Endodermal cell (in vitro differentiated cells): Measurements from ENCODE around the gene ADAMTS2. TPM values are rescaled to one million over a fixed set of nuclear protein-coding genes. Genes with fewer than 3 reads are reported as not detected.
A peak's percentile ranks its signal among the peaks of the same experiment; 100 is the strongest.

Experiments
- DNase-seq: peaks from one replicate; pipeline ENCODE4 v3.0.0-alpha.2; 2017
- H3K27ac ChIP-seq: 2 replicates; pipeline ENCODE4 v1.5.1; 2013; ENCODE audit warnings: mild to moderate bottlenecking, low read depth, low read length, moderate library complexity
- H3K27me3 ChIP-seq: 2 replicates; pipeline ENCODE4 v1.6.1; 2013; ENCODE audit warnings: mild to moderate bottlenecking, low read length, moderate library complexity; ENCODE audit not compliant: insufficient read depth, control insufficient read depth, poor library complexity, severe bottlenecking
- H3K36me3 ChIP-seq: 2 replicates; pipeline ENCODE4 v1.7.0; 2013; ENCODE audit warnings: mild to moderate bottlenecking, low read length, moderate library complexity; ENCODE audit not compliant: control insufficient read depth, insufficient read depth
- H3K4me1 ChIP-seq: one replicate; pipeline ENCODE4 v1.7.0; 2013; ENCODE audit warnings: low read length; ENCODE audit not compliant: control insufficient read depth, insufficient read depth
- H3K4me3 ChIP-seq: 2 replicates; pipeline ENCODE4 v1.5.1; 2013; ENCODE audit warnings: mild to moderate bottlenecking, low read length, moderate library complexity
- H3K9ac ChIP-seq: 2 replicates; pipeline ENCODE4 v1.6.1; 2013; ENCODE audit warnings: mild to moderate bottlenecking, low read length, moderate library complexity; ENCODE audit not compliant: poor library complexity, severe bottlenecking; ENCODE audit errors: extremely low read depth
- H3K9me3 ChIP-seq: 2 replicates; pipeline ENCODE4 v1.6.1; 2013; ENCODE audit warnings: mild to moderate bottlenecking, low read length, moderate library complexity; ENCODE audit not compliant: control insufficient read depth
- H3K27ac Mint-ChIP-seq: 2 replicates; pipeline ENCODE4 v1.8.0; 2020; ENCODE audit warnings: mixed read lengths
- H3K27me3 Mint-ChIP-seq: 2 replicates; pipeline ENCODE4 v1.8.0; 2021; ENCODE audit warnings: mild to moderate bottlenecking, mixed read lengths; ENCODE audit not compliant: insufficient read depth
- H3K36me3 Mint-ChIP-seq: 2 replicates; pipeline ENCODE4 v1.8.0; 2020; ENCODE audit warnings: low read depth, mixed read lengths
- H3K4me1 Mint-ChIP-seq: 2 replicates; pipeline ENCODE4 v1.8.0; 2020; ENCODE audit warnings: mixed read lengths
- H3K4me3 Mint-ChIP-seq: 2 replicates; pipeline ENCODE4 v1.8.0; 2020; ENCODE audit warnings: mild to moderate bottlenecking, moderate library complexity, mixed read lengths
- H3K9me3 Mint-ChIP-seq: 2 replicates; pipeline ENCODE4 v1.8.0; 2020; ENCODE audit warnings: mild to moderate bottlenecking, mixed read lengths
- CTCF ChIP-seq: fragments of 200-600 bp; sonication (generic); conservative IDR thresholded peaks from 2 replicates; pipeline ENCODE4 v1.5.0; 2021; ENCODE audit warnings: antibody characterized with exemption, mild to moderate bottlenecking
- WGBS, 2 experiments: methylation state at CpG; one replicate each; pipeline versions ENCODE4 v1.1.5 to v1.1.7; 2013; ENCODE audit warnings: missing lambda C conversion rate in 2 of 2, mixed read lengths in 1 of 2; ENCODE audit not compliant: insufficient coverage in 1 of 2, insufficient read length in 1 of 2; 5-methylcytosine and 5-hydroxymethylcytosine counted together
- total RNA-seq, 2 donors: library from RNA; stranded (reverse); fragmentation: NEBNext Ultra II Directional in 1 of 2; extraction: Animal tissue kit (Norgen Biotek cat#: 25700) in 1 of 2; gene quantifications; 2 replicates in 1 of 2; 3 replicates in 1 of 2; pipeline ENCODE4 v1.2.1, GENCODE V29; 2021

The ADAMTS2 gene
- total RNA-seq, 2 donors from 2014 or later: 1.2 to 2.6 TPM

DNA sequence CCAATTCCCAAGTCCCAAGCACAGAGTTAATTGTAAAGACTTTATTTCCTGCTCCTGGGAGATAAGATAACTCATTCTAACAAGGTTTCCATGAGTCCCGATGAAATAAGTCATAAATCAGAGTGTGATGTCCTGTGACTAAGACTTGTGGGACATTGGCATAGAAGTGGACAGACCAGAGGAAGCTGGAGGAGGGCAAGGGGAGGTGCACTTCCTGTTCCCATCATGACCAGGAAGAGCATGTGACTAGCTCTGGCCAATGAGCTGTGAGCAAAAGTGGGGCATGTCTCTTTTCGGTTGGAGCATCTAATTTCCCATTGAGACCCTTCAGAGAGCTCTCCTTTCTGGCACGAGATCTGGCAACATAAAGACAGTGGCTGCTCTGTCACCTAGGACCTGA is 184.7 kb downstream of the ADAMTS2 start:
- no peaks in the 10 kb centered on the region for H3K27me3 ChIP-seq
- H3K36me3 Mint-ChIP-seq: no peaks in the 10 kb centered on the region
- no peak overlapping the region for H3K9ac ChIP-seq
- H3K9me3 ChIP-seq: no peaks in the 10 kb centered on the region
- TF ChIP-seq CTCF: no peak
- no peak for DNase-seq
- H3K36me3 ChIP-seq: no peaks in the 10 kb centered on the region
- no peak overlapping the region for H3K27ac ChIP-seq
- WGBS, 2 experiments: 91 to 94% methylated on average over 3 of the region's 3 CpGs
- no peaks in the 10 kb centered on the region for H3K4me1 ChIP-seq
- H3K27me3 Mint-ChIP-seq: no peaks in the 10 kb centered on the region
- H3K9me3 Mint-ChIP-seq: peaks cover 23% of the 10 kb centered on the region
- H3K4me3 ChIP-seq: no peak overlapping the region
- no peaks in the 10 kb centered on the region for H3K4me1 Mint-ChIP-seq
- no peak overlapping the region for H3K27ac Mint-ChIP-seq
- H3K4me3 Mint-ChIP-seq: no peak overlapping the region

DNA sequence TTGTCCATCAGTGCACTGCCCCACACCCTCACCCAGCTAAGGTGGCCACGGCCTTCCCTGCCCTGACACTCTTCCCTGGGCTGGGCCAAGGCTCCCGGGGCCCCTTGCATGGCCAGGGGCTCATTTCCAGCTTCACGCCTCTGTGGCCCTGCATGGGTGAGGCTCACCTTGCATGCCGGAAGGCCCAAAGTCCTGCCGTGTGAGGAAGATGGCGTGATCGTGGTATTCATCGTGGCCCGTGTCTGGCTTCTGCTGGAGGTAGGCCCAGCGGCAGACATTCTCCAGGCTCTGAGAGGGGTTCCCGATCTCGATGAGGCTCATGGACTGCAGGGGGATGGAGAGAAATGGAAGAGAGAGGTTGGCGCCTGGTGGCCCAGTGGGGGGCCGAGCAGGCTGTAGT is 186.7 kb downstream of the ADAMTS2 start:
- Histone ChIP-seq H3K9me3 (no peaks in the 10 kb centered on the region), H3K27ac (no peak overlapping the region), H3K9ac (no peak overlapping the region), H3K4me3 (no peak overlapping the region), H3K4me1 (no peaks in the 10 kb centered on the region), H3K27me3 (no peaks in the 10 kb centered on the region), H3K36me3 (no peaks in the 10 kb centered on the region)
- H3K9me3 Mint-ChIP-seq: peaks cover 23% of the 10 kb centered on the region
- H3K27ac Mint-ChIP-seq: no peak overlapping the region
- H3K27me3 Mint-ChIP-seq: no peaks in the 10 kb centered on the region
- no peak overlapping the region for H3K4me3 Mint-ChIP-seq
- no peaks in the 10 kb centered on the region for H3K36me3 Mint-ChIP-seq
- no peak for DNase-seq
- no peak for TF ChIP-seq CTCF
- 93 to 96% methylated on average over 11 to 14 of the region's 14 CpGs for WGBS, 2 experiments
- H3K4me1 Mint-ChIP-seq: no peaks in the 10 kb centered on the region

GRCh38 chr5:179154991-179155955 is 190.0 kb downstream of the ADAMTS2 start:
- Mint-ChIP-seq H3K27me3 (no peaks in the 10 kb centered on the region), H3K4me3 (no peak overlapping the region), H3K27ac (no peak overlapping the region), H3K9me3 (peaks cover 5% of the 10 kb centered on the region), H3K36me3 (no peaks in the 10 kb centered on the region), H3K4me1 (no peaks in the 10 kb centered on the region)
- no peaks in the 10 kb centered on the region for H3K36me3 ChIP-seq
- H3K4me1 ChIP-seq: no peaks in the 10 kb centered on the region
- no peaks in the 10 kb centered on the region for H3K9me3 ChIP-seq
- H3K27ac ChIP-seq: peak overlapping the region; percentile 57
- no peak for TF ChIP-seq CTCF
- no peak overlapping the region for H3K9ac ChIP-seq
- DNase-seq: peak; percentile 71
- no peaks in the 10 kb centered on the region for H3K27me3 ChIP-seq
- no peak overlapping the region for H3K4me3 ChIP-seq
- 88 to 89% methylated on average over 19 to 27 of the region's 27 CpGs for WGBS, 2 experiments
